Measurements from ENCODE around the gene NTRK1.

DNA sequence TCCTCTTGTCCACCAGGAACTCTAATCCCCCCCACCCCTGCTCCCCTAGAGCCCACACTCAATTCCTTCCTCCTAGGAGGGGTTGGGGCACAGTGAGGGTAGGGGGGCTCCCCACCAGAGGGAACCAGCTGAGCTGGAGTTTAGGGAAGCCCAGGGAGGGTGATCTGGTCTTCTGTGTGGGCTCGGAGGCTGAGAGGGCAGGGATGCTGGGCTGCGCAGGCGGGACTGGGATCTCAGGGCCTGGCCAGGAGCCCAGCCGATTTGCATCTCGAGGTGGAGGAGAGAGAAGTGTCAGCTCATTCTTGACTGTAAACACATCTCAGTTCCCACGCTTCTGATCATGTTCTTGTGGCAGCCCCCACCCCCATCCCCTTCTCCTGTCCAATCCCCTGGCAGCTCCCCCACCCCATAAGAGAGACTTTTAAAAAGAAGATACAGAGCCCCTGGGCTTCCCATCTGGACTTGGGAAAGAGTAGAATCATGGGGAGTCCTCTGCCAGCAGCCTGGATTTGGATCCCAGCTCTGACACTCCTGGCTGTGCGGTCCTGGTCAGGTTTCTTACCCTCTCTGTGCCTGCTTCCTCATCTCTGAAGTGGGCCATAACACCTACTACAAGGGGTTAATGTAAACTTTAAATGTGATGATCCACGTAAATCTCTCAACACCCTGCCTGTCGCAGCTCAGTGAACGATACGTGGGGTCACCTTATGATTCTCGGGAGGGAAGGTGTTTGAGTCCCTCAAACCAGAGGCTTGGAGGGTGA, 39.5 kb downstream of the NTRK1 start:
- TF ChIP-seq, protein P1, sequence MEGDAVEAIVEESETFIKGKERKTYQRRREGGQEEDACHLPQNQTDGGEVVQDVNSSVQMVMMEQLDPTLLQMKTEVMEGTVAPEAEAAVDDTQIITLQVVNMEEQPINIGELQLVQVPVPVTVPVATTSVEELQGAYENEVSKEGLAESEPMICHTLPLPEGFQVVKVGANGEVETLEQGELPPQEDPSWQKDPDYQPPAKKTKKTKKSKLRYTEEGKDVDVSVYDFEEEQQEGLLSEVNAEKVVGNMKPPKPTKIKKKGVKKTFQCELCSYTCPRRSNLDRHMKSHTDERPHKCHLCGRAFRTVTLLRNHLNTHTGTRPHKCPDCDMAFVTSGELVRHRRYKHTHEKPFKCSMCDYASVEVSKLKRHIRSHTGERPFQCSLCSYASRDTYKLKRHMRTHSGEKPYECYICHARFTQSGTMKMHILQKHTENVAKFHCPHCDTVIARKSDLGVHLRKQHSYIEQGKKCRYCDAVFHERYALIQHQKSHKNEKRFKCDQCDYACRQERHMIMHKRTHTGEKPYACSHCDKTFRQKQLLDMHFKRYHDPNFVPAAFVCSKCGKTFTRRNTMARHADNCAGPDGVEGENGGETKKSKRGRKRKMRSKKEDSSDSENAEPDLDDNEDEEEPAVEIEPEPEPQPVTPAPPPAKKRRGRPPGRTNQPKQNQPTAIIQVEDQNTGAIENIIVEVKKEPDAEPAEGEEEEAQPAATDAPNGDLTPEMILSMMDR (IDR thresholded peaks at IDR 0.05; ENCODE audit: low read depth, low read length): no peak
- TF ChIP-seq, protein P2, sequence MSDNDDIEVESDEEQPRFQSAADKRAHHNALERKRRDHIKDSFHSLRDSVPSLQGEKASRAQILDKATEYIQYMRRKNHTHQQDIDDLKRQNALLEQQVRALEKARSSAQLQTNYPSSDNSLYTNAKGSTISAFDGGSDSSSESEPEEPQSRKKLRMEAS (IDR thresholded peaks at IDR 0.05; ENCODE audit: low read depth, low read length): no peak
